ENCODE data around the gene ADSS1. TPM values are rescaled to one million over a fixed set of nuclear protein-coding genes. Genes with fewer than 3 reads are reported as not detected.

ADSS1 gene
- total RNA-seq, 1 donor from 2014 or later = 2.4 TPM

DNA sequence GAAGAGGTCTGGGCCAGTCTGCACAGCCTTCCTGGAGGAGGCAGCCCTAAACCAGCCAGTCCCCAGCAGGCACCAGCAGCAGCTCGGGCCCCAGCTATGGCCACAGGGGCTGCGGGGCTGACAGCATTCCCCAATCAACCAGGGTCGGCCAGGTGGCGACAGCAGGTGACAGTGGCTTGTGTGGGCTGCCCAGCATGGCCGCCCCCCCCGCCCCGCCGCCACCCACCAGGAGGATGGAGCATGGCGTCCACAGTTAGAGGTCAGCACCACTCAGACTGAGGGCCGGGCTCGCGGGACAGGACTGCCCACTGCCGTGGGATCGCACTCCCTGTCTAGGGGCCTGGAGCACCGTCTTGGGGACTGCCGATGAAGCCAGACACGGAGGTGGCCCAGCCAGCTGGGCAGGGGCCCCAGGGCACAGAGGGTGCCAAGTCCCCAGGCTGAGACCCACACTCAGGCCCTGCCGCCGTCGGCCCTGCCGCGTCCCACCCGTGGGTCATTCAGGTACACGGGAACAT, 56.5 kb downstream of the ADSS1 start:
- Mint-ChIP-seq H3K9me3 (no peaks in the 10 kb centered on the region), H3K27ac (no peak overlapping the region), H3K27me3 (ENCODE audit: low read depth) (no peaks in the 10 kb centered on the region), H3K4me1 (ENCODE audit: low read depth) (no peaks in the 10 kb centered on the region), H3K36me3 (ENCODE audit: low read depth) (peaks cover 16% of the 10 kb centered on the region), H3K4me3 (ENCODE audit: low read depth) (no peak overlapping the region)
- no peak for DNase-seq (ENCODE audit: low spot score)
- intact Hi-C loops (cut with micrococcal nuclease) = no loop called here

DNA sequence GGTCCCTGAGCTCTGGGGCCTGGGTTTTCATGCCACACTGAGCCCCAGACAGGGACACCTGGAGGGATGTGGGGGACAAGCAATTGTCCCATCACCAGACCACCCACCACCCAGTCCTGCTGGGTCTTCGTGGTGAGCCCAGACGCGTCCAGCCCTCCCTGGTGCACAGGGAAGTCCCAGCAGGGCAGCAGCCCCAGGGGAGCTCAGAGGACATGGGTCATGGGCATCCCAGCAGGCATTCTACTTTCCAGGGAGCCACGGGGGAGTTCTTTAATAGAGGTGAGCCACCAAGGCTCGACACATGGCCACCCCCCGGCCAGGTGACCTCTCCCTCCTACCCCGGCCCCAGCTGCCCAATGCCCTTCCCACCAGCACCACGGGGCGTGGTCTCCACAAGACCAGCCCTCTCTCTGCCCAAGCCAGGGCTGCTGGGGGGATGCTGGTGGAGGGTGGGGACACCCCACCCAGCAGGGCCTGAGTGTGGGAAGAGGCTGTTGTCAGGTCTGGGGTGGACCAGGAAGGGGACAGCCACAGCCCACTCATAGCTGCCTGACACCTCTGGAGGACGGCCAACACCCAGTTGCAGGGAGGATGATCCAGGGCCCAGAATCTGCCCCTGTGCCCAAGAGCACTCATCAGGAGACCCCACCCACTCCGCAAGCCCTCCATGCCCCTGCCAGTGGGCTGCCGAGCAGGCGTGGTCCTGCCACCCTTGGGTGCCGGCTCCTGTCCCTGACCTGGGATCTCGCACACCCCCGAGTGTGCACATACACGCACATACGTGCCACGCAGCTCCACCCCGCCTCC, 57.4 kb downstream of the ADSS1 start:
- no peak overlapping the region for H3K27ac Mint-ChIP-seq
- no peaks in the 10 kb centered on the region for H3K9me3 Mint-ChIP-seq
- H3K4me1 Mint-ChIP-seq (ENCODE audit: low read depth) = no peaks in the 10 kb centered on the region
- H3K27me3 Mint-ChIP-seq (ENCODE audit: low read depth) = no peaks in the 10 kb centered on the region
- H3K4me3 Mint-ChIP-seq (ENCODE audit: low read depth) = no peak overlapping the region
- intact Hi-C loops (cut with micrococcal nuclease) = no loop called here
- no peak for DNase-seq (ENCODE audit: low spot score)
- H3K36me3 Mint-ChIP-seq (ENCODE audit: low read depth) = peaks cover 8% of the 10 kb centered on the region

DNA sequence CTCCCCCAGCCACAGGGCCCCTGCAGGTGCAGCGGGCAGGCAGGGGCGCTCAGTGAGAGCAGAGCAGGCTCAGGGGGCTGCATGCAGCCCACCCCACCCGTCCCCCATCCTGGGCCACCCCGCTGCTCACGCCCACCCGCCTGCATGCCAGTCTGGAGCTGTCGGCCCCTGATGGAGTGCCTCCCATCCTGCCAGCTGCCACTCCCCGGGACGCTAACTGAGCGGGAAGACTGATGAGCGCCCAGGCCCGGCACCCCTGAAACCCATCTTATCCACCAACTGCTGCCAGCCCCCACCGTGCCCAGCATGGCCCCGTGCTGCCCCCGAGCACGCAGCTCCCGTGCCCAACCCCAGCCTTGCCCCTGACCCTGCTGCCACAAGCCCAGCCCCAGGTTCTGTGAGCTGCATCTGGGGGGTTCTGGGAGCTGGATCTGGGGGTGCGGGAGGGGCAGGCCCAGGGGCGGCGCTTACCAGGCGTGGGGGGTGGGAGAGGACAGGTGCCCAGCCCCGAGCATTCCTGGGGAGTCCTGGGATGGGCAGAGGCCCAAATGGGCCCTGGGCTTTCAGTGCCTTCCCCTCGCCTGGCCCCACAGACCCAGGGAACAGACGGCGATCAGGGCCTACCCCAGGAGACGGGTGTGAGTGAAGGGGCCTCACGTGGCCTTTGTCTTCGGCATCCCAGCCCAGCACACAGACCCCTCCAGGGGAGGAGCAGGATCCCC, 58.2 kb downstream of the ADSS1 start:
- no peaks in the 10 kb centered on the region for H3K9me3 Mint-ChIP-seq
- no peak overlapping the region for H3K27ac Mint-ChIP-seq
- no peaks in the 10 kb centered on the region for H3K4me1 Mint-ChIP-seq (ENCODE audit: low read depth)
- intact Hi-C loops (cut with micrococcal nuclease) = no loop called here
- H3K36me3 Mint-ChIP-seq (ENCODE audit: low read depth) = peaks cover 1% of the 10 kb centered on the region
- DNase-seq (ENCODE audit: low spot score) = no peak
- no peaks in the 10 kb centered on the region for H3K27me3 Mint-ChIP-seq (ENCODE audit: low read depth)
- no peak overlapping the region for H3K4me3 Mint-ChIP-seq (ENCODE audit: low read depth)

DNA sequence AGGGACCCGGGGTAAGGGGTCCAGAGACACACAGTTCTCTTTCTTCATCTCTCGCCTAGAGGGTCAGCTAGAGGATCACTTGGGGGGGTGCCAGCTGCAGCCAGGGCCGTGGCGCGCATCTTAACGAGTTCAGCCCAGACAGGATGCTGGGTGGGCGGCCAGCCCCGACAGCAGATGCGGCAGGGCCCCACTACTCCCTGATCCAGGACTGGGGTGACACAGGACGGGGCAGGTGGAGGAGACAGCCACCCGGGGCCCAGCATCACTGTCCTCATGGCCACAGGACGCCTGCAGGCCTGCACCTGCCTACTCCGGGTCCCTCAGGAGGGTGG, 58.7 kb downstream of the ADSS1 start:
- Mint-ChIP-seq H3K9me3 (no peaks in the 10 kb centered on the region), H3K27ac (no peak overlapping the region), H3K4me1 (ENCODE audit: low read depth) (no peaks in the 10 kb centered on the region), H3K4me3 (ENCODE audit: low read depth) (no peak overlapping the region), H3K27me3 (ENCODE audit: low read depth) (no peaks in the 10 kb centered on the region), H3K36me3 (ENCODE audit: low read depth) (no peaks in the 10 kb centered on the region)
- DNase-seq (ENCODE audit: low spot score) = no peak
- intact Hi-C loops (cut with micrococcal nuclease) = no loop called here

DNA sequence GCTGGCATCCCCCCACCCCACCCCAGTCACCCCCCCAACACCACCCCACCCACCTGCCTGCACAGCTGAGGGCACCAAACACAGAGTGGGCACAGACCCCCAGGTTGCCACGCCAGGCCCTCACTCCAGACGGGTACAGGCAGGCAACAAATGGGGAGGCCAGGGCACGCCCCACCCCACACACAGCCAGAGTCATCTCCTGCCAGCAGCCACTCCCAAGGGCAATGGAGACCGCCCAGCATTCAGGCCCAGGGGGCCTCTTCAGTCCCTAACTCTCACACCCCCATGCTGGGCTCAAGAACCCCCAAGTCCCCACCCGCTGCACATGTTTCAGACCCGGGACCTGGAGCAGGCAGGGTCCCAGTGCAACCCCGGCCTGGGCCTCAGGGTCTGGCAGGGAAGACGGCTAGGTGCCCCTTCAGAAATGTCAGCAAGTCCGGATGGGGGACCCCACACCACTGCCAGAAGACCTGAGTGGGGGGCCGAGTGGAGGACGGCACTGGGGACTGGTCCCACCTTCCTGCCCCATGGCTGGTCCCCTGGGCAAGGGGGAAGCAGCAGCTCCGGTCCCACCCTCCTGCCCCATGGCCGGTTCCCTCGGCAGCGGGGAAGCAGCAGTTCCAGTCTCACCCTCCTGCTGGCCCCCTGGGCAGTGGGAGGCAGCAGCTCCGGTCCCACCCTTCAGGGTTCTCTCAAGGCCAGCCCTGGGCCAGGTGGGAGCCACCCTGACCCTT, 59.6 kb downstream of the ADSS1 start:
- intact Hi-C loops (cut with micrococcal nuclease) = no loop called here

DNA sequence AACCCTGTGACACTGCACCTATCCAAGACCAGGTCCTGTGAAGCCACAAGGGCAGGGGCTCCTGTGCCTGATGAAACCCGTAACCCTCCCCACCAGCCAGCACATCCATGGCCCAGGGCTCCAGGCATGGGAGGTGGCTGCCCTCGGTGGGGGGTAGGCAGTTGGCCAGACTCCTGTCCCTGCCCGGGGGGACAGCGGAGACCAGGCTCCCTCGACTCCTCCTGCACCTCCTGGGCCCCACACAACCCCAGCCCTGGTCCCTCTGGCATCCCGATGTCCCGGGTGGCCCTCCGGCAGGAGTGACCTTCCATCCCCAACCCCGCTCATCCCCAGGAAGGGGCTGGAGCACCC, 60.2 kb downstream of the ADSS1 start:
- DNase-seq (ENCODE audit: low spot score) = no peak
- H3K9me3 Mint-ChIP-seq = no peaks in the 10 kb centered on the region
- H3K4me3 Mint-ChIP-seq (ENCODE audit: low read depth) = no peak overlapping the region
- intact Hi-C loops (cut with micrococcal nuclease) = no loop called here
- H3K36me3 Mint-ChIP-seq (ENCODE audit: low read depth) = no peaks in the 10 kb centered on the region
- H3K27ac Mint-ChIP-seq = no peak overlapping the region
- no peaks in the 10 kb centered on the region for H3K4me1 Mint-ChIP-seq (ENCODE audit: low read depth)
- no peaks in the 10 kb centered on the region for H3K27me3 Mint-ChIP-seq (ENCODE audit: low read depth)

More for the DNA sequence above, 59.6 kb downstream of the ADSS1 start:
- H3K27me3 Mint-ChIP-seq (ENCODE audit: low read depth) = no peaks in the 10 kb centered on the region
- H3K4me1 Mint-ChIP-seq (ENCODE audit: low read depth) = no peaks in the 10 kb centered on the region
- no peak overlapping the region for H3K27ac Mint-ChIP-seq
- DNase-seq (ENCODE audit: low spot score) = no peak
- no peaks in the 10 kb centered on the region for H3K9me3 Mint-ChIP-seq
- H3K4me3 Mint-ChIP-seq (ENCODE audit: low read depth) = no peak overlapping the region
- no peaks in the 10 kb centered on the region for H3K36me3 Mint-ChIP-seq (ENCODE audit: low read depth)

DNA sequence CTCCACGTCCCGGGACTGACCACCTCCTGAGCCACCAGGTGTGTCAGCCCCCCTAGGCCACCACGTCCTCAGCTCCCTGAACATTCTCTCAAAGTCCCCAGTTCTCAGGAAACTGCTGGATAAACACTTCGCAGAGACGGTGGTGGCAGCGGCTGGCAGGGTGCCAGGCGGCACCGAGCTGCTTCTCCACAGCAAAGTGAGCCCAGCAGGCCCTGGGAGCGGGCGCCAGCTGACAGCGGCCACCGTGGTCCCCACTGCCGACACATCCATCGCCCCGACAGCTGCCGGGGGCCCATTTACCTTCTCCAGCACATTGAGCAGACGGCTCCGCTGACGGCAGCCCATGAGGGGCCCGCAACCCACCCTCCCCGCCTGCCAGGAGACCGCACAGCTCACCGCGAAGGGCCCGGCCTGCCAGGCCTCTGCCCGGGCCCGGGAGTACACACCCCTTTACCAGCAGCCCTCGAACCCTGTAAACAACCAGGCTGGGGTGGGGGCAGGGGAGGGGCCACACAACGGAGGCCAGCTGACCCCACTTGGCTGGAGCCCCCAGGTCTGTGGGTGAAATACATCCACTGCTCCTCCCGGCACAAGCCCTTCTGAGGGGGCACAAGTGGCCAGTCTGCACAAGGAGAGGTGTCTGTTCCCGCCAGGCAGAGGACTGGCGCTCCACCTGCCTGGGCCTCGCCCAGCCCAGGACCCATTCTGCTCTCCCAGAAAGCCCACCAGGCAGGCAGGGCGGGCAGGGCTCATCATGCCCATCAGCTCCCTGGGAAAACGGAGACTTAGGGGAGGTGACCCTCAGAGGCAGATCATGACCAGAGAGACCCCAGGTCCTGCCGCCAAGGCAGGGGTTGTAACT, 61.0 kb downstream of the ADSS1 start:
- no peak for DNase-seq (ENCODE audit: low spot score)
- Mint-ChIP-seq H3K27me3 (ENCODE audit: low read depth) (no peaks in the 10 kb centered on the region), H3K4me3 (ENCODE audit: low read depth) (no peak overlapping the region), H3K9me3 (no peaks in the 10 kb centered on the region), H3K36me3 (ENCODE audit: low read depth) (peaks cover 7% of the 10 kb centered on the region), H3K4me1 (ENCODE audit: low read depth) (no peaks in the 10 kb centered on the region), H3K27ac (no peak overlapping the region)
- intact Hi-C loops (cut with micrococcal nuclease) = no loop called here

DNA sequence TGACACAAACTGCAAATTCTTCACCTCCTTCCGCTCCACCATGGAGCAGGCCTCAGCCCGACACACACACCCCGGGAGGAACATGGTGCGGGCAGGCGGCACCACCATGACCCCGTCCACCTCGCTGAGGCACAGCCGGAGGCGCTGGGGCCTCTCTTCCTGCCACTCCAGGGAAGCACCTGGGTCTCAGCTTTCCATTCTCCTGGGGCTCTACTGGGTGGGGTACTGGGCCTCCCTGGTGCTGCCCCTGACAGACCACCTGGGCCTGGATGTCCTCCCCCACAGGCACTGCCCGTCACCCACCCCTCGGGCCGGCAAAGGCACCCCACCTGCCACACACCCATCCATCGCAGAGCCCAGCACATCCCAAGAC, 61.7 kb downstream of the ADSS1 start:
- Mint-ChIP-seq H3K9me3 (no peaks in the 10 kb centered on the region), H3K4me3 (ENCODE audit: low read depth) (no peak overlapping the region), H3K27ac (no peak overlapping the region), H3K27me3 (ENCODE audit: low read depth) (no peaks in the 10 kb centered on the region), H3K4me1 (ENCODE audit: low read depth) (no peaks in the 10 kb centered on the region), H3K36me3 (ENCODE audit: low read depth) (peaks cover 7% of the 10 kb centered on the region)
- no peak for DNase-seq (ENCODE audit: low spot score)
- intact Hi-C loops (cut with micrococcal nuclease) = no loop called here

DNA sequence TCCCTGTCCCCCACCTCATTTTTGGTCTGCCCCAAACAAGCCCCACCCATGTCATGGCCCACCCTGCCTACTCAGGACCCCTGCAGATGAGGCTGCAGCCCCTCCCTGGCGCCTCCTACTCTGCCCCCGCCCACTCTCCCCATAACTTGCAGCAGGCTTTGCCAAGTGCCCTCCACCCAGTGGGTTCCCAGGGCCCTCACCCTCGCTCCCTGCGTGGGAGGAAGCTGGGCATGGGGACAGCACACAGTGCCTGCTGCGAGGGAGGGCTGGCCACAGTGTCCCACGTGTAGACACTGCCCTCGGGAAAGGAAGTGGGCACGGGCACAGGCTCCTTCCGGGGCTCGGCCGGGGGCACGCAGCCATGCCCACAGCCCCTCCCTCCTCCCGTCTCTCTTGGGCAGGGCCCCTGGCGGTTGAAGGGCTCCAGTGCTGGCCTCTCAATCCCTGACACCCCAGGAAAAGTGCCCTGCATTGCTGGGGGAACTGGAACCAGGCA, 62.1 kb downstream of the ADSS1 start:
- Mint-ChIP-seq H3K9me3 (no peaks in the 10 kb centered on the region), H3K4me1 (ENCODE audit: low read depth) (no peaks in the 10 kb centered on the region), H3K27me3 (ENCODE audit: low read depth) (no peaks in the 10 kb centered on the region), H3K27ac (no peak overlapping the region), H3K4me3 (ENCODE audit: low read depth) (no peak overlapping the region), H3K36me3 (ENCODE audit: low read depth) (peaks cover 11% of the 10 kb centered on the region)
- intact Hi-C loops (cut with micrococcal nuclease) = no loop called here
- DNase-seq (ENCODE audit: low spot score) = no peak

DNA sequence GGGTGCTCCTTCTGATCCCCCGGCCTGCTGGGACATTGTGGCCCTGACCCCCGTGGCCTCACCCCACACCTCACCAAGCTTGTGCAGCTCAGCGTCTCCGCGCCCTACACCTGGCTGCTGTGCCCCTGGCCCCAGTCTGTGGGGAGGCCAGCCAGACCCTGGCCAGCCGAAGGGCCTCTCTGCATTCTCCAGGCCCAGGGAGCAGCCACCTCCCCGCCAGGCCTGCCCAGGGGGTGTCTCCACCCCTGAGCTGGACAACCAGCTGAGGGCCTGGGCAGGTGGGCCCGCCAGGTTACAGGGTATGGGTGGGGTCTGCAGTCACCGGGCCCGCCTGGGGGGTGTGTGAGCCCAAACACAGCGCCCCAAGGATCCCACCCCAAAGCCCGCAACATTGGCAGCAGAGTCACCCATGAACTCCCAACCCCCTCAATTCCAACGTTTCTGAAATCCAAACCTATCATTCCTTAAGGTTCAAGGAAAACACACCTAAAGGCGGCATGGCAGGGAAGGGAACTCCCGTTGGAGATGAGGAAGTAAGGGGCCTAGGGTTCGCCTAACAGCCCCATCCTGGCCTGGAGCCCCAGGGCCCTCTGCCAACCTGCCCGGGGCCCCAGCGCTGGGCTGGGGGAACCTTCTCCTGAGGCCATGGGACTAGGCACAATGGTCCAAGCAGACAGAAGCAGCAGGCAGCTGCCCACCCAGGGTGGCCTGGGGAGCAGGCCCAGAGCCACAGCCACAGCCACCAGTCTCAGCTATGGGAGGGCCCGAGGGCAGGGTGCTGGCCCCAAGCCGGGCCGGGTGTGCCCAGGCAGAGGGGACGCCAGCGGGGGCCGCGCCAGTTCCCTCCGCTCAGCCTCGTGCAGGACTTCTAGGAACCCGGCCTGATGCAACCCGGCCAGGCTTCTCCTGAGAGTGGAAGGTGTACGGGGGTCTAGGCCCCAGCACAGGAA, 63.0 kb downstream of the ADSS1 start:
- no peak overlapping the region for H3K4me3 Mint-ChIP-seq (ENCODE audit: low read depth)
- H3K9me3 Mint-ChIP-seq = no peaks in the 10 kb centered on the region
- no peak overlapping the region for H3K27ac Mint-ChIP-seq
- no peaks in the 10 kb centered on the region for H3K4me1 Mint-ChIP-seq (ENCODE audit: low read depth)
- H3K36me3 Mint-ChIP-seq (ENCODE audit: low read depth) = peaks cover 16% of the 10 kb centered on the region
- intact Hi-C loops (cut with micrococcal nuclease) = no loop called here
- H3K27me3 Mint-ChIP-seq (ENCODE audit: low read depth) = no peaks in the 10 kb centered on the region
- DNase-seq (ENCODE audit: low spot score) = no peak

DNA sequence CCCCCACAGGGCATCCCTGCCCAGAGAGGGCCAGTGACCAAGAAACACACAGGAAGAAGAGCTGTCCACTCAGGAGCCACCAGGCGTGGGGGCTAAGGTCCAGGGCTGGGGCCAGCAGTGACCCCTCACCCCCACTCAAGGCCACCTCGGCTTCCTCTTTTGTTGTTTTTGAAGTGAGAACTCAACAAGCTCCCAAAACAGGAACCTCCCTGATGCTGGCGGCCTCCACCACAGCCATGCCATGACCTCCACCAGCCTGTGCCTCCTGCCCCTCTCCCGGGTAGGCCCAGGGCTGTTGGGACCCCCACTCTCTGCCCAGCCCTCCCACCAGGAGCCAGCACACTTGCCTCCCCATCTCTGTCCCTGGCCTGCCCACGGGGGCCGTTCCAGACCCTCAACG, 63.7 kb downstream of the ADSS1 start:
- intact Hi-C loops (cut with micrococcal nuclease) = no loop called here
- H3K9me3 Mint-ChIP-seq = no peaks in the 10 kb centered on the region
- H3K4me3 Mint-ChIP-seq (ENCODE audit: low read depth) = no peak overlapping the region
- no peaks in the 10 kb centered on the region for H3K27me3 Mint-ChIP-seq (ENCODE audit: low read depth)
- no peak overlapping the region for H3K27ac Mint-ChIP-seq
- DNase-seq (ENCODE audit: low spot score) = no peak
- H3K4me1 Mint-ChIP-seq (ENCODE audit: low read depth) = no peaks in the 10 kb centered on the region
- peaks cover 20% of the 10 kb centered on the region for H3K36me3 Mint-ChIP-seq (ENCODE audit: low read depth)
